Keratinocyte (primary cell): ENCODE results near the gene PLEKHA6. TPM values are rescaled to one million over a fixed set of nuclear protein-coding genes. Genes with fewer than 3 reads are reported as not detected.

ENCODE experiments used
- DNase-seq: peaks from one replicate; pipeline ENCODE4 v3.0.0-alpha.2; 2011; ENCODE audit warnings: low read depth, missing footprints, low spot score
- FAIRE-seq: peaks from 2 replicates; lab custom pipeline; 2011; peaks lifted over from hg19 to GRCh38; lab: Jason Lieb, UNC
- H2AFZ ChIP-seq: 2 replicates; pipeline ENCODE4 v1.6.0; 2012; ENCODE audit warnings: low read length, control low read depth, inconsistent platforms; ENCODE audit not compliant: control insufficient read depth
- H3K27ac ChIP-seq: 2 replicates; pipeline ENCODE4 v1.5.1; 2011; ENCODE audit warnings: low read length; ENCODE audit not compliant: control insufficient read depth, insufficient read depth
- H3K27me3 ChIP-seq: 3 replicates; pipeline ENCODE4 v1.6.0; 2011; ENCODE audit warnings: low read length; ENCODE audit not compliant: control insufficient read depth, insufficient read depth; ENCODE audit errors: extremely low read depth
- H3K36me3 ChIP-seq, 2 experiments: 2 replicates in 1 of 2; 3 replicates in 1 of 2; pipeline ENCODE4 v1.5.1; 2011; ENCODE audit warnings: low read length in 2 of 2, mild to moderate bottlenecking in 1 of 2; ENCODE audit not compliant: control insufficient read depth in 2 of 2, insufficient read depth in 2 of 2; ENCODE audit errors: extremely low read depth in 1 of 2
- H3K4me1 ChIP-seq: 3 replicates; pipeline ENCODE4 v1.5.1; 2011; ENCODE audit warnings: low read length; ENCODE audit not compliant: control insufficient read depth, insufficient read depth; ENCODE audit errors: extremely low read depth
- H3K4me2 ChIP-seq: 3 replicates; pipeline ENCODE4 v1.6.0; 2011; ENCODE audit warnings: low read depth, low read length; ENCODE audit not compliant: control insufficient read depth, insufficient read depth; ENCODE audit errors: extremely low read depth
- H3K4me3 ChIP-seq, 3 experiments: fragments of 200-600 bp in 1 of 3; sonication (generic) in 1 of 3; 2 replicates in 2 of 3; 3 replicates in 1 of 3; pipeline ENCODE4 v1.5.1; 2011 to 2016; ENCODE audit warnings: low read length in 3 of 3, mild to moderate bottlenecking in 3 of 3, control low read depth in 2 of 3, inconsistent platforms in 1 of 3, low read depth in 1 of 3, mixed read lengths in 1 of 3, mixed run types in 1 of 3, moderate library complexity in 1 of 3; ENCODE audit not compliant: control insufficient read depth in 2 of 3, insufficient read depth in 2 of 3; ENCODE audit errors: extremely low read depth in 1 of 3
- H3K79me2 ChIP-seq: 2 replicates; pipeline ENCODE4 v1.6.0; 2012; ENCODE audit warnings: low read length; ENCODE audit not compliant: control insufficient read depth, insufficient read depth
- H3K9ac ChIP-seq: 3 replicates; pipeline ENCODE4 v1.6.0; 2011; ENCODE audit warnings: low read length; ENCODE audit not compliant: control insufficient read depth, insufficient read depth; ENCODE audit errors: extremely low read depth
- H3K9me1 ChIP-seq: 3 replicates; pipeline ENCODE4 v1.6.0; 2011; ENCODE audit warnings: low read length; ENCODE audit not compliant: control insufficient read depth, insufficient read depth; ENCODE audit errors: extremely low read depth
- H3K9me3 ChIP-seq: 2 replicates; pipeline ENCODE4 v1.5.1; 2012; ENCODE audit warnings: low read depth, low read length; ENCODE audit not compliant: control insufficient read depth
- H4K20me1 ChIP-seq: 3 replicates; pipeline ENCODE4 v1.6.0; 2011; ENCODE audit warnings: low read length; ENCODE audit not compliant: control insufficient read depth, insufficient read depth; ENCODE audit errors: extremely low read depth
- EZH2 ChIP-seq: IDR thresholded peaks from one replicate; pipeline ENCODE4 v1.6.1; 2012; ENCODE audit warnings: inconsistent platforms, mild to moderate bottlenecking, low read length, moderate library complexity
- dilution Hi-C: fragments of 300-500 bp; cut with MboI; formaldehyde crosslinking; loops from one replicate; pipeline ENCODE4 v1.7.0; 2020; ENCODE audit warnings: low sequenced_read_pairs; ENCODE audit not compliant: extremely low pct_ligation_motif_present
- polyA plus RNA-seq, 5 experiments: library from polyadenylated mRNA; depleted of rRNA in 3 of 5; stranded (reverse) in 3 of 5; stranded (forward) in 1 of 5; unstranded in 1 of 5; fragments of >200 nt; gene quantifications; 1 replicate in 1 of 5; 2 replicates in 3 of 5; 3 replicates in 1 of 5; pipeline versions ENCODE4 v1.2.1 to v1.2.3, GENCODE V29; 2011 to 2012; ENCODE audit warnings: missing spikeins in 2 of 5, low read depth in 1 of 5, low replicate concordance in 1 of 5
- TF ChIP-seq, protein P1 (sequence below), 3 experiments: IDR thresholded peaks in 1 of 3; conservative IDR thresholded peaks in 1 of 3; optimal IDR thresholded peaks in 1 of 3; 2 replicates in 2 of 3; 3 replicates in 1 of 3; pipeline versions ENCODE3 to v1.5.1; 2011; ENCODE audit warnings: low read length in 3 of 3, mild to moderate bottlenecking in 3 of 3, moderate library complexity in 2 of 3, control low read depth in 1 of 3, inconsistent platforms in 1 of 3; ENCODE audit not compliant: insufficient read depth in 2 of 3; ENCODE audit errors: extremely low read depth in 1 of 3

Gene PLEKHA6
- polyA plus RNA-seq, 1 donor (not counting 4 experiments of a cell fraction or from before 2014, with no cell fraction given), result 1.5 TPM

DNA sequence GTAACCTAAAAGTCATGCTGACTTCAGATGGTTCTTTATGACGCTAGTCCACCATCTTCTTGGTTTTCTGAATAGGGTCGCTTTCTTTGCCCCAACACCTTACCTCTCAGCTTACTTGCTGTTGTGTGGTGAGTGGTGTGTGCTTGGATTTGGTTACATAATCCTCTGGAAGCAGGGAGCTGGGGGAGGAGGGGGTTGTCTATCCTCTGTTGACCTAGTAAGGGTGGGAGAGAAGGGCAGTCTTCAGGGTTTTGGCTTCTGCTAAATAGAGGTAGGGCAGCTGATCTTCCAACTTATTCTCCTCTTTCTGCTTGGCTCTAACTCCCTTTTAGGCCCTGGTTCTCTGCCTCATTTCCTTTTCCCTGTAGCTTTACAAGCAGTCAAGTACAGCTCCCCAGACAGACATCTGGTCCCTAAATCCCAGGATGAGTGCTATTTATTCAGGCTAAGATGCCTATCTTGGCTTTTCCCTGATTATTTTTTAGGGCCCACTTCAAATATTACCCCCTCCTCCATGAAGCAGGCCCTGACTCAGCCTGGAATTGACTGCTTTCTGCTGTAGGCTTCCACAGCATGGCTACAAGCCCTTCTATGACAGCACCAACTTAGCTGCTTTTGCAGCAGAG is 187.2 kb downstream of the PLEKHA6 start:
- Histone ChIP-seq H3K9ac (no peak overlapping the region), H4K20me1 (no peaks in the 10 kb centered on the region), H3K27me3 (no peaks in the 10 kb centered on the region), H3K79me2 (no peaks in the 10 kb centered on the region), H3K9me1 (no peaks in the 10 kb centered on the region), H3K4me1 (peaks cover 19% of the 10 kb centered on the region), H3K9me3 (peaks cover 6% of the 10 kb centered on the region), H3K4me2 (no peak overlapping the region), H3K4me3 (no peak overlapping the region), H3K27ac (peak overlapping the region; percentile 10), H3K36me3 (no peaks in the 10 kb centered on the region), H2AFZ (peak overlapping the region; percentile 25)
- FAIRE-seq (no peak), DNase-seq (no peak)
- dilution Hi-C loops, result no loop called here
- TF ChIP-seq EZH2, result no peak

DNA sequence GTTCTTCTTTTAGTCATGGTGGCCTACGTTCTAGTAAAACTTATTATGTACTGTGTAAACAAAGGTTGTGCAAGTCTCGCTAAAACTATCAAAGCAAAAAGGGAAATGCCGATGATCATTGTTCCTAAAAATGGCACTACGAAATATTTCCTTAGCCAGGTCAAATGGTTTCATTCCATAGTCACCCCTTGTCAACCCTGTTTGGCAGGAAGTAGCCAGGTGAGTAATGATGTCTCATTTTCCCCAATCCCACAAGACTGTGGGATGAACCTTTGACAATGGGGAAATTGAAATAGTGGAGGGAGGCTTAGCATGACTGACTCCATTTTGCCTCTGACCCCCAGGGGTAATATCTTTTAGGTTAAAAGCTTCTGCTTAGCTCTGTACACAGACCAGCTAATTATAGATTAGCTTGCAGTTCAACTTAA is 188.0 kb downstream of the PLEKHA6 start:
- TF ChIP-seq, protein P1, sequence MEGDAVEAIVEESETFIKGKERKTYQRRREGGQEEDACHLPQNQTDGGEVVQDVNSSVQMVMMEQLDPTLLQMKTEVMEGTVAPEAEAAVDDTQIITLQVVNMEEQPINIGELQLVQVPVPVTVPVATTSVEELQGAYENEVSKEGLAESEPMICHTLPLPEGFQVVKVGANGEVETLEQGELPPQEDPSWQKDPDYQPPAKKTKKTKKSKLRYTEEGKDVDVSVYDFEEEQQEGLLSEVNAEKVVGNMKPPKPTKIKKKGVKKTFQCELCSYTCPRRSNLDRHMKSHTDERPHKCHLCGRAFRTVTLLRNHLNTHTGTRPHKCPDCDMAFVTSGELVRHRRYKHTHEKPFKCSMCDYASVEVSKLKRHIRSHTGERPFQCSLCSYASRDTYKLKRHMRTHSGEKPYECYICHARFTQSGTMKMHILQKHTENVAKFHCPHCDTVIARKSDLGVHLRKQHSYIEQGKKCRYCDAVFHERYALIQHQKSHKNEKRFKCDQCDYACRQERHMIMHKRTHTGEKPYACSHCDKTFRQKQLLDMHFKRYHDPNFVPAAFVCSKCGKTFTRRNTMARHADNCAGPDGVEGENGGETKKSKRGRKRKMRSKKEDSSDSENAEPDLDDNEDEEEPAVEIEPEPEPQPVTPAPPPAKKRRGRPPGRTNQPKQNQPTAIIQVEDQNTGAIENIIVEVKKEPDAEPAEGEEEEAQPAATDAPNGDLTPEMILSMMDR (optimal IDR thresholded peaks at IDR 0.05 in 1 of 3, IDR thresholded peaks at IDR 0.05 in 1 of 3, conservative IDR thresholded peaks at IDR 0.05 in 1 of 3; ENCODE audit: extremely low read depth in 1 of 3, insufficient read depth in 2 of 3, low read length in 3 of 3), result no peak
- no peak for TF ChIP-seq EZH2
- Histone ChIP-seq H3K27me3 (no peaks in the 10 kb centered on the region), H4K20me1 (no peaks in the 10 kb centered on the region), H3K4me1 (peaks cover 19% of the 10 kb centered on the region), H3K9me1 (no peaks in the 10 kb centered on the region), H3K4me3 (peak overlapping the region in 1 of 3 experiments; percentile 36), H3K9ac (no peak overlapping the region), H3K9me3 (peaks cover 6% of the 10 kb centered on the region), H3K36me3 (no peaks in the 10 kb centered on the region), H3K27ac (peak overlapping the region; percentile 79), H2AFZ (no peak overlapping the region), H3K79me2 (no peaks in the 10 kb centered on the region), H3K4me2 (peak overlapping the region; percentile 44)
- dilution Hi-C loops, result no loop called here
- DNase-seq (peak; percentile 45), FAIRE-seq (peak; percentile 99)
